Amygdala (tissue), 56 donors: Measurements from ENCODE around the gene MUC15.

Source experiments
- DNase-seq, 56 donors: peaks; one replicate each; lab custom pipeline; 2025; lab: John Stamatoyannopoulos, UW

The MUC15 gene

GRCh38 chr11:26578998-26579661 lies 7.1 kb upstream of the MUC15 start:
- DNase-seq: no peak

- no peak for DNase-seq
These were observed 3.9 kb upstream of the MUC15 start for GRCh38 chr11:26575946-26576345.

- no peak for DNase-seq
These were observed 1.8 kb upstream of the MUC15 start for GRCh38 chr11:26573896-26574295.

GRCh38 chr11:26572770-26573402 lies 823 bp upstream of the MUC15 start:
- no peak for DNase-seq

GRCh38 chr11:26569646-26570045 lies 2.4 kb downstream of the MUC15 start:
- DNase-seq: no peak

- DNase-seq: no peak
These were observed 13.9 kb downstream of the MUC15 start for GRCh38 chr11:26558190-26558589.

GRCh38 chr11:26557666-26558065 lies 14.4 kb downstream of the MUC15 start:
- no peak for DNase-seq

GRCh38 chr11:26556582-26556981 lies 15.5 kb downstream of the MUC15 start:
- DNase-seq: no peak

- DNase-seq: no peak
These were observed 17.6 kb downstream of the MUC15 start for GRCh38 chr11:26554455-26554854.

- no peak for DNase-seq
These were observed 18.9 kb downstream of the MUC15 start for GRCh38 chr11:26553182-26553581.

GRCh38 chr11:26551186-26551801 lies 20.8 kb downstream of the MUC15 start:
- DNase-seq: no peak

GRCh38 chr11:26550022-26550421 lies 22.0 kb downstream of the MUC15 start:
- DNase-seq: no peak

GRCh38 chr11:26549176-26549575 lies 22.9 kb downstream of the MUC15 start:
- DNase-seq: no peak

- DNase-seq: no peak
These were observed 30.2 kb downstream of the MUC15 start for GRCh38 chr11:26541870-26542269.

GRCh38 chr11:26539517-26539916 lies 32.5 kb downstream of the MUC15 start:
- DNase-seq: no peak

- no peak for DNase-seq
These were observed 34.7 kb downstream of the MUC15 start for GRCh38 chr11:26537341-26537740.

GRCh38 chr11:26527685-26528084 lies 44.4 kb downstream of the MUC15 start:
- no peak for DNase-seq

- no peak for DNase-seq
These were observed 49.0 kb downstream of the MUC15 start for GRCh38 chr11:26522912-26523610.

- no peak for DNase-seq
These were observed 52.6 kb downstream of the MUC15 start for GRCh38 chr11:26519469-26519868.

GRCh38 chr11:26512196-26512595 lies 59.9 kb downstream of the MUC15 start:
- no peak for DNase-seq

GRCh38 chr11:26510756-26511155 lies 61.3 kb downstream of the MUC15 start:
- no peak for DNase-seq
